HG02623 (cell line): ENCODE results near the gene C5orf52.
"Not testable (repeated sequence)": the region's sequence is repeated elsewhere in the genome, so short reads cannot be mapped to it uniquely, and the experiment has no call there.

Experiments used
- ATAC-seq: cut with Tn5 transposase; IDR thresholded peaks from one replicate; pipeline ENCODE4 v1.9.1; 2021; ENCODE audit warnings: moderate library complexity; ENCODE audit not compliant: unreplicated experiment

Gene C5orf52

DNA sequence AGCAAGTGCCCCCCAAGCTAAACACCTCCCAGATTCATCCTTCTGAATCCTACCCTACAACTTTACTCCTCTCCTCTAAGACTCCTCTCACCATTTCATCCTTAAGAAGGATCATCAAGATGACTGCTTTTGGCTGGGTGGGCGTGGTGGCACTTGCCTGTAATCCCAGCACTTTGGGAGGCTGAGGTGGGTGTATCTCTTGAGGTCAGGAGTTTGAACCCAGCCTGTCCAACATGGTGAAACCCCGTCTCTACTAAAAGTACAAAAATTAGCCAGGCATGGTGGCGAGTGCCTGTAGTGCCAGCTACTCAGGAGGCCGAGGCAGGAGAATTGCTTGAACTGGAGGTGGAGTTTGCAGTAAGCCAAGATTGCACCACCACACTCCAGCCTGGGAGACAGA is 3.0 kb downstream of the C5orf52 start:
- ATAC-seq: not testable (repeated sequence)

DNA sequence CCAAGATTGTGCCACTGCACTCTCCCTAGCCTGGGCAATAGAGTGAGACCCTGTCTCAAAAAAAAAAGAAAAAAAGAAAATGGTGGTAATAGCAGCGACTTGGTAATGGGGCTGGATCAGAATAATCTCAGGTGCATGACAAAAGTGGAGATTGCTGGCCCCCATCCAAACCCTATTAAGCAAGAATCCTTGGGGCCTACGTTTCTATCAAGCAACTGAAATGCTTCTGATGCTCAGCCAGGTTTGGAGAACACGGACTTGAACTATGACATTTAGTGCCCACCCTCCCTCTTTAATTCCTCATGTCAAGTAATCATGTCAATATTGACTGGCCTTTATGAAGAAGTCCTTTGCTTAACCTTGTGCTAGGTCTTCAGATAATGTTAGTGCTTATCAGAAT is 6.6 kb downstream of the C5orf52 start:
- no peak for ATAC-seq

DNA sequence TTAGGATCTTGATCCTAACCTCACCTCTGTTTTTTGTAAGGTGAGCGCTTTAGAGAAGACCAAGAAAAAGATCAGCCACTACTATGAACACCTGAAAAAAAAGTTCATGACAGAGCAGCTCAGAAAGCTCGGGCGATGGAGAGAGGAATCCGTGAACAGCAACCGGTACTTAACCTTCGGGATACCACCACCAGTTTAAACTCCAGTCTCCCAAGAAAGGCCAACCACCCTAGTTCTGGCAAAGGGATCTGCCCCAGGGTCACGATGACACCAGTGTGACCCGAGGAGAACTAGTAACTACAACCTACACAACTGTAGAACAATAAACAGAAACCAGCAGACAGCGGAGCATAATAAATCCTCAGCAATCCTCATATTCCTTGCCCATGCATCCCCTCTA is 8.5 kb downstream of the C5orf52 start:
- ATAC-seq: no peak

DNA sequence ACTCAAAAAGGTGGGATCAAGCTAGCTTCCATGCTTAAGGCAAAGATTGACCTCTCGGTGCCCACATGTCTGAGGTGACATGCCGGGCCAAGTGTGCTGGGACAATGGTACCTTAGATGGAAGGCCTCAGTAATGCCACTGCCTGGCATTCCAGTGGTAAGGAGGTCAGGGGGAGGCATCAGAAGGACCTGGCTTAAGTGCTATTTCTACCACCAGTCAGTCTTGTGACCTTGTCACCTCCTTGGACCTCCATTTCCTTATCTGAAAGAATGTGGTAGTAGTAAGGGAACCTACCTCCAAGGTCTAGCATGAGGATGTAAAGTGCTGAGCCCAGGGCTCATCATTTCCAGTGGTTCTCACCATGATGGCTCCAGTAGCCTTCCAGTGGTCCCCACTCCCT is 8.9 kb downstream of the C5orf52 start:
- ATAC-seq: no peak

DNA sequence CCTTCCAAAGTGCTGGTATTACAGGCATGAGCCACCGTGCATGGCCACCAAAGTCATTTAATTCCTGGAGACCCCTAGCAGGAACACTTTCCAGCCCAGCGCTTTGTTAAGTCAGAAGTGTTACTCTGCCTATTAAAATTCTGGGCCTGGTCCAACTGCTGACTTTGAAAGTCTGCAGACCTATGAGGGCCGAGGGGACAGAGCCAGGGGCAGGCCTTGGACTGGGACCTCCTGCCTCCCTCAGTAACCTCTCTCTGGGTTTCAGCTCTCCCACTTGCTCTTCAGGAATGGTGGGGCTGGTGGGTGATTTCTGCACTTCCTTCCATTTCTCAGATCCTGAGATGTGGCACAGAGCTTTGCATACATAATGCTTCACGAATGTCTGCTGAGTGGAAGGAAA is 9.7 kb downstream of the C5orf52 start:
- ATAC-seq: no peak

DNA sequence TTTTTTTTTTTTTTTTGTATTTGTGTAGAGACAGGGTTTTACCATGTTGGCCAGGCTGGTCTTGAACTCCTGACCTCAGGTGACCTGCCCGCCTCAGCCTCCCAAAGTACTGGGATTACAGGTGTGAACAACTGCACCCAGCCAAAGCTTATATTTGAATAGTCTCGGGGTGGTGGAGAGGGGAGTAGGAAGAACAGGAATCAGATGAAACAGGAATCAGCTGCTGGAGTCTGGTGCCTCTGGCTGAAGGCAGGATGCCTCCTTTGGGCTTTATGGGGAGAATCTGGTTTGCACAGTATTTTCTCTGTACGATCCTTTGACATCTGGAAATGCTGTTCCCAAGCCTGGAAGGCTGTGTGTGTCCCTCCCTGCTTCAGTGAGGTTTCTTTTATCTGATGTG is 10.9 kb downstream of the C5orf52 start:
- no peak for ATAC-seq

DNA sequence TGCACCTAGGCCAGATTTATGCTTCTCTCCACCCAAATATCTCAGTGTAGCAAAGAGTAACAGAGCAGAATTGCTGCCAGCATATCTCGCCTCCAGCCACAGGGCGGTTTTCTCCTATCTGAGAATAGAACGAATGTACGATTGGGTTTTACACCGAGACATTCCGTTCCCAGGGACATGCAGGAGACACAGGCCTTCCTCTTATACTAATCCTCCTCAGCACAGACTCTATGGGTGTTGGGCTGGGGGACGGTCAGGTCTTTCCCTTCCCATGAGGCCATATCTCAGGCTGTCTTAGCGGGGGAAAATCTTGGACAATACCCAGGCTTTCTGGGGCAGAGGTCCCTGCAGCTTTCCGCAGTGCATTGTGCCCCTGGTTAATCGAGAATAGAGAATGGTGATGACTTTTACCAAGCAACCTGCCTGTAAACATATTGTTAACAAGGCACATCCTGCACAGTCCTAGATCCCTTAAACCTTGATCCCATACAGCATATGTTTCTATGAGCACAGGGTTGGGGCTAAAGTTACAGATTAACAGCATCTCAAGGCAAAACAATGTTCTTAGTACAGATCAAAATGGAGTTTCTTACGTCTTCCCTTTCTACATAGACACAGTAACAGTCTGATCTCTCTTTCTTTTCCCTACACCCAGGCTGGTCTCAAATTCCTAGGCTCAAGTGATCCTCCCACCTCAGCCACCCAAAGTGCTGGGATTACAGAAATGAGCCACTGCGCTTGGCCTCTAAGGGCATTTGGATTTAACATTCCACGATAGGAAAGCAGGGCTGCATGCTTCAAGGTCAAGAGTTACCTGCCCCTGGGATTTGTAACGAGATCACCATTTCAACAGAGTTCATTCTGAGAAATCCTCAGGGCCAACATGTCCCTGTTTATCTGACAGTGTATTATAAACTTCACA is 15.2 kb downstream of the C5orf52 start:
- ATAC-seq: not testable (repeated sequence)

DNA sequence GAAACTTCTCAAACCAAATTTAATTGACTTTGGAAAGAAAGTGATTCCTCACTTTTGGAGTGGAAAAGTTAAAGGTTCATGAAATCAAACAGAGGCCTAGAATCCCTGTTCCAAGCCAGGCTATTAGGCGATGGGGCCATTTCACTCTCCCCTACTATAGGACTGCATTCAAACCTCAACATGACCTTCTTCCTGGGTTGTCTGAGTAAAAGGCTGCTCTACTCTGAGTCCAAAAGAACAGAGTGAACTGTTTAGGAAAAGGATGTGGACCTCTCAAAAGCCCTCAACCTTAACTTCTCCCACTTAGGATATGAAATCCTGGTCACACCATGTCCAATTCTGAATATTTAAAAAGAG is 15.8 kb downstream of the C5orf52 start:
- ATAC-seq: no peak

DNA sequence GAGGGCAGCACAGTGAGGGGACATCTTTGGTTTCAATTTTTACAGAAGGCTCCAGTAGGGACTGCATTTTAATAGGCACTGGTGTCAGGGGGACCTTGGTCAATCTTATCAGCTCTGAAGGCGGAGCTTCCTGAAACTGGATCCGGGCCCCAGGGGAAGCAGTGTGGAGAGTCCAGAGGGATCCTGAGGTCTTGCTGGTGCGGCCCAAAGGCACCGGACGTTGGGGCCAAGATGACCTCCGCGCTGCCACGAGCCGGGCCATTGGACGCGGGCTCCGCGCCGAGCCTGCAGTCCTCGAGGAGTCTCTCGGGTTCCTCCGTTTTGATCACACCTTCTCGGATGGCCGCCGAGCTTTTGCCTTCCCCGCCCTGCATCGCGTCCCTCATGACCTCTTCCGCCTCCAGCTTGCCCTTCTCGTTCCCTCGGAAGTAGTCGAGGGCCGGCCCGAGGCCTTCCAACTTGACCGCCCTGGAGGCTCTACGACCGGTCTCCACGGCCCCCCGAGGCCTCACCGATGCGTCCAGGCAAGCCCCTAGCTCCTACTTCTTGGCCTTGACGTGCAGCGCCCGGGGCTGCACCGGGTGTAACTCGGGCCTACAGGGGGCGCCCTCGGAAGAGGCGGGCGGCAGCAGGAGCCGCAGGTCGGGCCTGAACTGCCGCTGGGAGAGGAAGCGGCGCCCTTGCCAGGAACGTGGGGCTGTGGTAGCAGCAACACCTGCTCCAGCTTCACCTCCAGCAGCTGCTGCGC is 18.8 kb downstream of the C5orf52 start:
- ATAC-seq: no peak

DNA sequence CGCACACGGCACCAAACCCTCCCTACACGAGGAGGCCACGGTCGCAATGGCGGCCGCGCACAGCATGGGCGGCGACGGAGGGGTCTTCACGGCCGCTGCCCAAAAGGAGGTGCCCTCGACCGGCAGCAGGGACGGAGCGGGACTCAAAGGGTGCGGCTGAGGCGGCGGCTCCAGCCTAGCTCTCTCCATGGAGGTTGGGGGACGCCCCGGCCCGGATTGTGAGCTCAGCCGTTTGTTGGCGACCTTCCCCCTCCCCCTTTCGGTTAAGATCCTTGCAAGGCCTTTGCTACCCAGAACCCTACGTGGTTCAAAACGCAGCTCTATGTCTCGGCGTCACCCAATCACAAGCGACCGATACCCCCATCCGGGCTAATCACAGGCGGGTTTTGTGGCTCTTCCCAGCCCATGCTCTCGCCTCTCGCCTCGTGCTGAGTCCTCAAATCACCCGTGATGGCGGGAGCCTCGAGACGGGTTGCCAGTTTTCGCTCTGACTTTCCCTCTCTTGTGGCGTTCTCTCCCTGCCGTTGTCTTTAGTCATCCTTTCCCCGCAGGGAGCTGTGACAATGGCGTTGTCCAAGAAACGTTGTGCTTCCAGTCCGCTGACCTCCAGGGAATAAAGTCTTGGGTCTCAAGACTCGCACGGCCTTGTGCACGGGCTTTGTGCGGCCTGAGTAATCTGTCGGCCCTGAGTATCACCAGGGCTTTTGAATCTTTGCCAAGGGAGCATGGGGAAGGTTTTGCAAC is 19.5 kb downstream of the C5orf52 start:
- ATAC-seq: no peak

DNA sequence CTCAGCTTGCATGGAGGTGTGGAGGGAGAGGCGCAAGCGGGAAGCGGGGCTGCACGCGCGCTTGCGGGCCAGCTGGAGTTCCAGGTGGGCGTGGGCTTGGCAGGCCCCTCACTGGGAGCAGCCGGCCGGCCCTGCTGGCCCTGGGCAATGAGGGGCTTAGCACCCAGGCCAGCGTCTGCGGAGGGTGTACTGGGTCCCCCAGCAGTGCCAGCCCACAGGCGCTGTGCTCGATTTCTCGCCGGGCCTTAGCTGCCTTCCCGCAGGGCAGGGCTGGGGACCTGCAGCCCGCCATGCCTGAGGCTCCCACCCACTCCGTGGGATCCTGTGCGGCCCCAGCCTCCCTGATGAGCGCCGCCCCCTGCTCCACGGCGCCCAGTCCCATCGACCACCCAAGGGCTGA is 22.5 kb downstream of the C5orf52 start:
- ATAC-seq: not testable (repeated sequence)

DNA sequence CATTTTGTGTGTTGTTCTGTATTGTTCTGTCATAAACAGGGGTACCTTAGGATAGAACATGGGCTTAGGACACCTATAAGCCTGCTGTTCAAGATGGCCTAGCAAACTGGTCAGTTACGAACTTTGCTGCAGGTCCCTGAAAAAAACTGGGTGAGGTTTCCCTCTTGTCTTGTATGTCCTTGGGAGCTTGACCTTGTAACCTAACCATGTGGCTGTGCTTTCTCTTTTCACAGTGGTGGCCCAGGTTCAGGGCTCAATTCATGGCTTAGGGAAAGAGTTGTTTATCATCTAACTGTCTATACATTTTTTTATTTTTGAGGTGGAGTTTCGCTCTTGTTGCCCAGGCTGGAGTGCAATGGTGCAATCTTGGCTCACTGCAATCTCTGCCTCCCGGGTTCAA is 24.8 kb downstream of the C5orf52 start:
- ATAC-seq: not testable (repeated sequence)

DNA sequence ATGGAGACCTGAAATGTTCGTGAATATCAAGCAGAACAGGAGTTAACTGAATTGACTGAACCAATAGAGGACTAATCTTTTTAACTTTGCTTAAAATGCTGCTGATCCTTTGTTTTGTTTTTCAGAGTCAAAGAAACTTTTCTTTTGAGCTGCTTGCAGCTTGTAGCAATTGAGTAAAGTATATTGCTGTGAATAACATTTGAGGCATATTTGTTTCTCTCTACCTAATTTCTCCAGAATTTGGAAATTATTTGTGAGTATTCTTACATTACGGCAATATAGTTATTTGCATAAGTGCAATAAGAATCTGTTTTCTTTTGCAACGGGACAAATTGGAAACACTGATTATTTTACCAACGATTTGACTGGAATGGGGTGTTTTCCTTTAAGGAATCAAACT is 27.3 kb downstream of the C5orf52 start:
- not testable (repeated sequence) for ATAC-seq

DNA sequence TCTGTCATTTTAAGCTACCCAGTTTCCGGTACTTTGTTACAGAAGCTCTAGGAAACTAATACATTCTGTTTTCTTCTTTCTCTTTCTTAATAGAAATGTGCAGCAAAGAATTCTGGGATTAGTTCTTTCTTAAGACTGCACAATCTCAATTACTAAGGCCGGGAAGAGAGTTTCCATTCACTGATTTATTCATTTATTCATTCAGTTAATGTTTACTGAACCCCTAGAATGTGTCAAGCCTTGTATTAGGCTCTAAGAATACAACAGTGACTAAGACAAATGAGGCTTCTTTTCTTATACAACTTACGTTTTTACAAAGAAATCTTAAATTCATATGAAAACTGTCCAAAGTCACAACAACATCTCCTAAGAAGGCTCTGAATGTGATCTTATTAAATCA is 32.4 kb downstream of the C5orf52 start:
- no peak for ATAC-seq

DNA sequence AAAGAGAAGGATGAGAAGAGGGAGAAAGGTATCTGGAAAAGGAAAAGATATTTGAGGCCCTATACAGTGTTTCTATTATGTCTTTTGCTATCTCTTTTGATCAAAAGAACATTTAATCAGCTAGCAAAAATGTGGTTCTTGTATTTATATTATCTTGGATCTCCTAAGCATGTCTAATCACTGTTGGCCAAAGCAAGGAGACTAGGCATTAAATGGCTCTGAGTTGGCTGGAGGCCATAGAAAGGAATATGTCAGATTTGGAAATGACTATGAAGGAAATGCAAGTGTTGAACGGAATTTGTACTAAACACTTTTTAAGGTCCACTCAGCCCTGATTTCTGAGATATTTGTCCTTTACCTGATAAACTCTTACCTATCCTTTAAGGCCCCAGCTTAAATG is 37.5 kb downstream of the C5orf52 start:
- ATAC-seq: no peak

DNA sequence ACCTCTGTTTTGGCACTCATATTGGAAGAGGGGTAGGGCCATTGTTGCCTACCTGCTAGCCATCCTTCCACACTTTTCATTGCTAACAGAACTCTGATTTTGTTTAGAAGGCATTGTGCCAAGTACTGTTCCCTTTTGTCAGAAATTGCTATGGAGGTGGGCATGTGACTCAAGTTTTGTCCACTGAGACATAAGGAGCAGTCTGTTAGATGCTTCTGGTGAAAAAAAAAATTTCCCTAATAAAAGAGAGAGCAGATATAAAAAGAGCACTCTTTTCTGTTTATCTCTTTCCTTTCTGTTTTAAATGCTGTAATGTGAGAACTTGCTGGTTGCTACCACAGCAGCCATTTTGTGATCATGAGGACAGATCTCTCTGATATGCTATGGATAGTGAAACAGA is 38.0 kb downstream of the C5orf52 start:
- no peak for ATAC-seq

DNA sequence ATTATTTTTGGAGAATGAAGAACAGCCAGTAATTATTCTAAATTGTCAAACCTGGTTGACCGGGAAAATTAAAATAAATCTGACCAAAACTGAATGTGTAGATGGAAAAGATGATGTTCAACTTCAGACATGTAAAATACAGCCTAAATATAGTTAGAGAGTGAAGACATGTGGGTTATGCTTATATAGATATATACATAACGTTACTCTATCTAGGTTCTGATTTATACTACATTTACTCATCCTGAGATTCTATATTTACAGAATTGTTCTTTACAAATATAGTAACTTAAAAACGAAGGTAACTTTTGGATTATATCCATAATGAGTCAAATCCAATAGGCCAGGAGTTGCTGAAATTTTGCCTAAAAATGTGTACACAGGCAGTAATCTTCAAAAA is 39.1 kb downstream of the C5orf52 start:
- ATAC-seq: no peak

DNA sequence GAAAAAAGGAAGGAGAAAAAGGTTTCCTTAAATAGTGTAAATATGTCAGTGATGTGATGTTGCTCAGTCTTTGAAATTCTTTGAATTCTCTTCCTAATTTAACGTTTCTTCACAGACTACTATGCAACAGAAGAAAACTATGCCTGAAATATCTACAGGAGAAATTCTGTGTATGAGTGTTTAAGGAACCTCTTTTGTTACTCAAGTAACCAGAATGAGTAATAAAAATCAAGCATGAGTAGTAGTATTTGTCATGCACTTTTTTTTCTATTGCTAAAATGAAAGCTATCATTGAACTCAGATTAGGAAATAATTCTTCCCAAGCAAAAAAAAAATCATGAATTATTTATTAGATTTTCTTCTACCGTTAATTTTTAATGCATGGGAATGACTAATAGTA is 39.5 kb downstream of the C5orf52 start:
- ATAC-seq: no peak

DNA sequence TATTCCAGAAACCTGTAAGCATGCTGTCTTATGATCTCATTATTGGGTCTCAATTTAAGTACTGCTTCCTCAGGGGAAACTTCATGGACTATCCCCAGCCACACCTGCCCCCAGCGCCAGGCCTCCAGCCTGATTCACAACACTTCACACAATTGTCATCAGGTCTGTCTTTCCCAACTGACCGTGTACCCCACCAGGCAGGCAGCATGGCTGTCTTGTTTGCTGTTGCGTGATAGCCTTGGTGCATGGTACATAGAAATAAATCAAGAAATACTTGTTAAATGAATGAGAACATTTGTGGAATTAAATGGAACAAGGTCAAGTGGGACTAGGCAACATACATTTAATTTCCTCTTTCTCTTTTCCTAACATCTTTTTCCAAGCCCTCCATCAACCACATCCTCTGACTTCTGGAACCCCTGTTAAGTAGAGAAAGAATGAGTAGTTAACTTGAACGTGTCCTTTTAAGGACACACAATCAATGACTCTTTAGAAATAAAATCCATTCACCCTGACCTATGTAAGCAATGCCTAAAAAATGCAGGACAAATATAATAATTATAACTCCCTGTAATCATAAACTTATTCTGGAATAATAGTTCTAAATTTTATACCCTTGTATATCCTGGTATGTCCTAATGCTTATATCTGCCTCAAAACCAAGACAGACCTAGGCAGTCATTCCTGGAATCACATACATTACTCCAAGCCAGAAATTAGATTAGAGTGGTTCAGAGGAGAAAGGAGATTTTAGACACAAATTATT is 42.7 kb downstream of the C5orf52 start:
- no peak for ATAC-seq

DNA sequence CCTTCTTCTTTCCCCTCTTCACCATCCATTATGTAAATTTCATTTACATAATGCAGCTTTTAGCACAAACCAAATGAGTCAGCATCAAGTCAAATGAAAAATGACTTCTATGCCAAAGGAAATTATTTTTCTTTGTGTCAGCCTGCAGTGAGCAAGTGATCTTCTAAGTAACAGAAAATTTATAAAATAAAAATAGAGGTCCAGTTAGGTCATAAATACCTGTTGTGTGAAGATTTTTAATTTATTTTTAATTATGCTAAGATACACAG is 43.2 kb downstream of the C5orf52 start:
- no peak for ATAC-seq

DNA sequence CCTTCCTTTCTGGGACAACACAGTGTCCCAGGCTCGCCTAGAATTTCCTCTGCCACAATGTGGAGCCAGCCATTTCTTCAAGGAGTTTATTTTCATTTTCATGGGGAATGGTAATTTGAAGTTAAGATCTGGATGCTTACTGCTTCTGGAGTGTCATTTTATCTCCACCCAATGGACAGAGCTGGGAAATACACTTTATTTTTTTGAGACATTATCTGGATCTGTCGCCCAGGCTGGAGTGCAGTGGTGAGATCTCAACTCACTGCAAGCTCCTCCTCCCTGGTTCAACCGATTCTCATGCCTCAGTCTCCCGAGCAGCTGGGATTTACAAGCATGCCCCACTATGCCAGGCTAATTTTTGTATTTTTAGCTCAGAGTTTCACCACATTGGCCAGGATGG is 47.2 kb downstream of the C5orf52 start:
- ATAC-seq: peak; percentile 58
